Natural killer cell (primary cell): ENCODE results near the gene KAZN. TPM values are rescaled to one million over a fixed set of nuclear protein-coding genes. Genes with fewer than 3 reads are reported as not detected.

Source experiments
- ATAC-seq, 3 donors: fragments of 150-1000 bp in 2 of 3; fragments of 200-7000 bp in 1 of 3; cut with Tn5 transposase; 1 replicate in 1 of 3; 2 replicates in 2 of 3; pipeline ENCODE4 v1.10.0; 2021; ENCODE audit warnings: mild to moderate bottlenecking in 2 of 3, moderate library complexity in 2 of 3
- DNase-seq, 2 donors: peaks; one replicate each; pipeline versions ENCODE4 v3.0.0 to v3.0.0-alpha.2; 2013 to 2021; ENCODE audit warnings: mixed read lengths in 1 of 2
- H3K27ac ChIP-seq: one replicate; pipeline ENCODE4 v1.5.1; 2013; ENCODE audit warnings: mild to moderate bottlenecking, low read length
- H3K27me3 ChIP-seq: one replicate; pipeline ENCODE4 v1.6.1; 2013; ENCODE audit warnings: low read length; ENCODE audit not compliant: control insufficient read depth, insufficient read depth
- H3K36me3 ChIP-seq: one replicate; pipeline ENCODE4 v1.6.1; 2013; ENCODE audit warnings: low read length; ENCODE audit not compliant: control insufficient read depth, insufficient read depth
- H3K4me1 ChIP-seq: one replicate; pipeline ENCODE4 v1.6.1; 2013; ENCODE audit warnings: low read length; ENCODE audit not compliant: control insufficient read depth, insufficient read depth
- H3K4me3 ChIP-seq: one replicate; pipeline ENCODE4 v1.5.1; 2013; ENCODE audit warnings: low read length
- H3K9me3 ChIP-seq: one replicate; pipeline ENCODE4 v1.6.1; 2013; ENCODE audit warnings: low read length; ENCODE audit not compliant: control insufficient read depth, insufficient read depth
- H3K27ac Mint-ChIP-seq, 2 donors: one replicate each; pipeline ENCODE4 v1.8.0; 2022; ENCODE audit warnings: mild to moderate bottlenecking in 2 of 2, mixed read lengths in 2 of 2, moderate library complexity in 1 of 2
- H3K27me3 Mint-ChIP-seq, 2 donors: one replicate each; pipeline ENCODE4 v1.8.0; 2022; ENCODE audit warnings: low read depth in 2 of 2, mixed read lengths in 2 of 2
- H3K36me3 Mint-ChIP-seq: one replicate; pipeline ENCODE4 v1.8.0; 2022; ENCODE audit warnings: mixed read lengths
- H3K4me1 Mint-ChIP-seq, 2 donors: one replicate each; pipeline ENCODE4 v1.8.0; 2022; ENCODE audit warnings: mixed read lengths in 2 of 2
- H3K4me3 Mint-ChIP-seq: one replicate; pipeline ENCODE4 v1.8.0; 2022; ENCODE audit warnings: mild to moderate bottlenecking, moderate library complexity, mixed read lengths
- H3K9me3 Mint-ChIP-seq, 2 donors: one replicate each; pipeline ENCODE4 v1.8.0; 2022; ENCODE audit warnings: mixed read lengths in 2 of 2
- CTCF ChIP-seq: fragments of 200-600 bp; IDR thresholded peaks from one replicate; pipeline ENCODE4 v1.8.0; 2022; ENCODE audit warnings: antibody characterized with exemption
- WGBS: methylation state at CpG from one replicate; pipeline ENCODE4 v1.1.7; 2013; ENCODE audit warnings: missing lambda C conversion rate; ENCODE audit not compliant: insufficient coverage; 5-methylcytosine and 5-hydroxymethylcytosine counted together
- intact Hi-C: fragments of 100-400 bp; cut with micrococcal nuclease; formaldehyde crosslinking; loops from one replicate; pipeline ENCODE4 v1.14.2; 2022
- total RNA-seq, 4 donors: library from RNA; stranded (reverse); fragments of 120-200 nt in 1 of 4; gene quantifications; one replicate each; pipeline versions ENCODE4 v1.2.3 to v1.2.4, GENCODE V29; 2013 to 2022

The KAZN gene
- total RNA-seq, 3 donors from 2014 or later (not counting 1 experiment from before 2014, with no cell fraction given) = 1.2 to 2.0 (median 1.7) TPM

GRCh38 chr1:15115542-15116330 is 517.3 kb downstream of the KAZN start:
- TF ChIP-seq CTCF = no peak
- no peak for ATAC-seq
- no peak for DNase-seq
- no peaks in the 10 kb centered on the region for H3K36me3 Mint-ChIP-seq
- peaks cover 0 to 3% of the 10 kb centered on the region in 2 donors for H3K27me3 Mint-ChIP-seq
- H3K4me3 Mint-ChIP-seq = no peak overlapping the region
- Histone ChIP-seq H3K27me3 (no peaks in the 10 kb centered on the region), H3K4me1 (peaks cover 3% of the 10 kb centered on the region), H3K4me3 (no peak overlapping the region), H3K9me3 (no peaks in the 10 kb centered on the region), H3K27ac (no peak overlapping the region), H3K36me3 (no peaks in the 10 kb centered on the region)
- intact Hi-C loops = no loop called here
- peaks cover 0 to 5% of the 10 kb centered on the region in 2 donors for H3K4me1 Mint-ChIP-seq
- H3K27ac Mint-ChIP-seq = no peak overlapping the region
- WGBS = 88% methylated on average over 13 of the region's 15 CpGs
- H3K9me3 Mint-ChIP-seq = no peaks in the 10 kb centered on the region

GRCh38 chr1:15116966-15117365 is 518.5 kb downstream of the KAZN start:
- intact Hi-C loops = no loop called here
- no peak for TF ChIP-seq CTCF
- peaks cover 3% of the 10 kb centered on the region for H3K4me1 ChIP-seq
- H3K4me1 Mint-ChIP-seq = peaks cover 0 to 4% of the 10 kb centered on the region in 2 donors
- H3K36me3 Mint-ChIP-seq = no peaks in the 10 kb centered on the region
- DNase-seq = no peak
- H3K27me3 ChIP-seq = no peaks in the 10 kb centered on the region
- H3K36me3 ChIP-seq = no peaks in the 10 kb centered on the region
- peaks cover 0 to 3% of the 10 kb centered on the region in 2 donors for H3K27me3 Mint-ChIP-seq
- no peaks in the 10 kb centered on the region for H3K9me3 Mint-ChIP-seq
- H3K4me3 ChIP-seq = no peak overlapping the region
- no peak for ATAC-seq
- H3K27ac ChIP-seq = no peak overlapping the region
- no peaks in the 10 kb centered on the region for H3K9me3 ChIP-seq
- 79% methylated on average over 5 of the region's 5 CpGs for WGBS
- no peak overlapping the region for H3K27ac Mint-ChIP-seq
- H3K4me3 Mint-ChIP-seq = no peak overlapping the region

DNA sequence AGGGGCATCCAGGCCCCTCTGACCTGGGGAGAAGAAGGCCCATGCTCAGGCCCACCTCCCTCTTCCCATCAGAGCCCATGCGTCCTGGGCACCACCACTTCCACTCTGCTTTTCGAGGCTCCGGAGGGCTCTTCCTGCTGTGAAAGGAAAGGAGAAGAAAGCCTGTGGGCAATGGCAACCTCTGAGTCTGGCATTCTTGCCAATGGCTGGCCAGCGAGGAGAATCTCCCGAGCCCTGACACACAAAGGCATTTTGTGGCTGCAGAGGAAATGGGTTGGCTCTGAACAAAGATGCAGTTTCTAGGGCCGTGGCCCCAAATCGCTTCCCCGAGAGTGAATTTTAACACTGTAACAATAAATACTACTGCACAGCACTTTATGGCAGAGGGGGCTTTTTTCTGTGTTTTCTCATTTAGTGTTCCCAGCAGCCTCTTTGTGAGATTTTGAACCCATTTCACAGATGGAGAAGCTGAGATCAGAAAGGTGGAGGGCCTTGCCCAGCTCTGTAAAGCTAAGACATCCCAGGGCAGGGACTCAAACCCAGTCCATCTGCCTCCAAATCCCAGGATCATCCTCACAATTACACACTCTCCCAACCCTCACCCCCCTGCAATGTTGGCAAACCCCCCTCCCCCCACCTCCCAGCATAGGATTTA is 519.3 kb downstream of the KAZN start:
- Mint-ChIP-seq H3K27ac (no peak overlapping the region), H3K36me3 (no peaks in the 10 kb centered on the region), H3K4me3 (no peak overlapping the region), H3K27me3 (peaks cover 0 to 3% of the 10 kb centered on the region in 2 donors), H3K9me3 (no peaks in the 10 kb centered on the region), H3K4me1 (no peaks in the 10 kb centered on the region)
- no peak for DNase-seq
- H3K9me3 ChIP-seq = no peaks in the 10 kb centered on the region
- H3K4me1 ChIP-seq = no peaks in the 10 kb centered on the region
- no peaks in the 10 kb centered on the region for H3K36me3 ChIP-seq
- H3K27me3 ChIP-seq = no peaks in the 10 kb centered on the region
- WGBS = 66% methylated on average over 8 of the region's 8 CpGs
- TF ChIP-seq CTCF = no peak
- no peak for ATAC-seq
- H3K4me3 ChIP-seq = no peak overlapping the region
- H3K27ac ChIP-seq = no peak overlapping the region
- intact Hi-C loops = no loop called here
